ENCODE data around the gene VPS13A.
A peak's percentile ranks its signal among the peaks of the same experiment; 100 is the strongest.

Gene VPS13A

GRCh38 chr9:77457916-77458592, 280.7 kb downstream of the VPS13A start:
- DNase-seq (ENCODE audit: low spot score): peak; percentile 72

GRCh38 chr9:77460938-77461337, 283.6 kb downstream of the VPS13A start:
- DNase-seq (ENCODE audit: low spot score): no peak

- DNase-seq (ENCODE audit: low spot score): no peak
Measured at GRCh38 chr9:77462066-77462465, 284.7 kb downstream of the VPS13A start.

DNA sequence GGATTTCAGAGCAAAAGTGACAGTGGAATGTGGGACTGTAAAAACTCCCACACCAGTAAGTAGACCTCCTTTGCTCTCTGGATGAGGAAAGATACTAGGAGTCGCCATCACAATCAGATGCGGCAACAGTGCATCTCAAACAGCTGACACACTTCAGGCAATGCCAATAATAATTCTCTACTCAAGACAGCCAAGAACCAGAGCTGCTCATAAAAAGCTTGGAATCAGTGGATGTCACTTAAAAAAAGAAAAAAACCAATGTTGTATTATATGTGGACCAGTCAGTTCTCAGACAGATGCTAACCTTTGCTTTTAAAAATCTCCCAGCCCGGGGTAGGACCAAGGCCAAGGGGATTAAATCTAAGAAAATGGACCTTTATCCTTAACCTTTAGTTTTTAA, 285.8 kb downstream of the VPS13A start:
- DNase-seq (ENCODE audit: low spot score): no peak

GRCh38 chr9:77464661-77465060, 287.3 kb downstream of the VPS13A start:
- DNase-seq (ENCODE audit: low spot score): no peak

DNA sequence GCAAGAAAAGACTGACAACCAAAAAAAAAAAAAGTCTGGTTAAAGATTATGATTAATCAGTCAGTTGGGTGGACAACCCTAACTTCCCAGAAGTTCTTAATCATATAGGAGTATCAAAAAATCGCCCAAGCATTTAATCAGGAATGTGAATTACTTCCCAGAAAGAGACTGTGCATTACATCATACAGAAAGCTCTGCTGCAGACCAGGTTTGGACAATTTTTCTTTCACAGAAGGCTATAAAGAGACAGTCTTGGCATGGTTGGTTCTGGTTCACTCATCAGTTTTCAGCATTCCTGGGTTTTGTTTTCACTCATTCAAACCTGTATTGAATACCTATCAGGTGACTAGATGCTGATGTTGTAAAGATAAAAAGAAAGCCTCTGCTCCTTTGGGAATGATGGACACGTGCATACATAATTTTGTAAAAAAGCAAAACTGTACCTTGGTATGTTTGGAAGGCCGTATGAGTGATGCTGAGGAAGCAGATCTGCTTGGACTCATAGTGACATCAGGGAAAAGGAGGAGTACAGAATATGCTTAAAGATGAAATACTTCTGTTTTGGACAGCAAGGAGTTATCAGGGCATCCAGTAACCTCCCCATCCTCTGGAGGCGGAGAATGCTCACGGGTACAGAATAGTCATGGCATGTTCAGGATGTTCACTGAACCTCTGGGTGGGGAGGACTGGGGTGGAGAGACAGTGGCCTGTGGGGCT, 292.3 kb downstream of the VPS13A start:
- DNase-seq (ENCODE audit: low spot score): peak; percentile 76
